ENCODE measurements around the gene BHMT2.

BHMT2 gene, protein sequence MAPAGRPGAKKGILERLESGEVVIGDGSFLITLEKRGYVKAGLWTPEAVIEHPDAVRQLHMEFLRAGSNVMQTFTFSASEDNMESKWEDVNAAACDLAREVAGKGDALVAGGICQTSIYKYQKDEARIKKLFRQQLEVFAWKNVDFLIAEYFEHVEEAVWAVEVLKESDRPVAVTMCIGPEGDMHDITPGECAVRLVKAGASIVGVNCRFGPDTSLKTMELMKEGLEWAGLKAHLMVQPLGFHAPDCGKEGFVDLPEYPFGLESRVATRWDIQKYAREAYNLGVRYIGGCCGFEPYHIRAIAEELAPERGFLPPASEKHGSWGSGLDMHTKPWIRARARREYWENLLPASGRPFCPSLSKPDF

DNA sequence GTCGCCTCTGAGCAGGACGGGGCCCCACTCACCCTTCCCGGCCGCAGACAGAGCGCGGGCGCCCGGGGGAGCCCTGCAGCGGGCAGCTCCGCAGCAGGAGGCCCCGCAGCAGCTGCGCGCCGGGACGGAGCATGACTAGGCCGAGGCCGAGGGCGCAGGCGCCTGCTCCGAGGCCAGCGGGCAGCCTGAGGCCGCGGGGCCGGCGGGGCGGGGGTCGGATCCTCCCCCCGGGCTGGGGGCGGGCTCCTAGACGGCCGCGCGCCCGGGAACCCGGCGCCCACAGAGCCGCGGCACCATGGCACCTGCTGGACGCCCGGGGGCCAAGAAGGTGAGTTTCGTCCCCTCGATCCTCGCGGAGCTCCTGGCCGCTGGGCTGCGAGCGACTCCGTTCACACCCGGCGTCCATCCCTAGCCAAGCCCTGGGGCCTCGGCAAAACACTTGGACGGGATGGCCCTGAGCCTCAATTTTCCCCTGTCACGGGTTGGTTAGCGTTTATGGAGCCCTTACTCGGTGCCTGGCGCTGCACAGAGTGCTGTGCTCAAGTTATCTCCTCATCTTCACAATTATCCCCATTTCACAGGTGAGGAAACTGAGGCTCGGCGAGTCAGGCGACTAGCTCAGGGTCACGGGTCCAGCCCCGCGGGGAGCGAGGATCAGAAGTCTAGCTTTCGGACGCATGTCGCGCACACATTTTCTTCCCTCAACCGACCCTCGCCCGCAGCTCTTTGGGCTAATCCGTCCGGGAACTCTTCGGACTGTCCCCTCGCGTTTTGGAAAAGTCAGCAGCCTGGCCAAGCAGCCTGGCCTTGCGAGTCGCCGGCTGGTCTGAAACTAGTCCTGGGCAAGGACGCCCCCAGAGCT, at the start of gene BHMT2, which contains the start of gene DMGDH:
TSS of gene BHMT2 (plus strand) at position 280 of the 862 bp plus-strand sequence. CDS start at position 296, 16 bp downstream.
TSS of gene DMGDH (minus strand) at position 187 of the 862 bp plus-strand sequence. CDS start at position 133, 54 bp downstream.
- no peak for DNase-seq (ENCODE audit: low read depth in 3 of 3)

DNA sequence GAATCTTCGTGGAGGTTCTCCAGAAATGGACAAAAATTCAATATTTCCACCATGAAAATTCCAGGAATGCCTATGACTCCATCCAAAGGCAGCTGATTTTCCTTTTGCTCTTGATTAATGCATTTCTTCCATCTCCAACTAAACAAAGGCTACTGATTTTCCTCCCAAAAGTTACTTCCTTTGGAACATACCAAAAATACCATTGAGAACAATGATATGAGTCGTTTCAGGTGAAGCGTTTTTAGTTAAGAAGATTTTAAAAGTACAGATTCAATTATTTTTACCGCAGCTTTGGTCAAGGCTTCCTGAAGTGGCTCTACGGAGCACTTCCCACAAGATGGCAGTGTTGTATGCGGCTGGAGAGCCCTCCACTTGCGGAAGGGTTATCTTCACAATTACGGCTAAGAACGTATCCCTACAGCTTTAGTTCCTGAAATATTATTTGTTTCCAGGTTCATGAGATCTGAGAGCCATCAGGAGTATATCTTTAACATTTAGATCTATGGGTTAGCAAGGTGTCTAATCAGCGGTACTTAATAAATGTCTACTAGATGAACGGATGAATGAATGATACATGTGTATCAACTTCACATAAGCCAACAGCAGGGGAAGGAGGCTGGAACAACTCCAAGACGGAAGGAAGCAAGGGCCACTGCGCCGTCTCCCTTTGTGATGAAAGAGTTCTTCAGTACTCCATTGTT, 48.6 kb upstream of the BHMT2 start:
- peak; percentile 7 to 36 (median 11) for DNase-seq (ENCODE audit: low read depth in 3 of 3)

DNA sequence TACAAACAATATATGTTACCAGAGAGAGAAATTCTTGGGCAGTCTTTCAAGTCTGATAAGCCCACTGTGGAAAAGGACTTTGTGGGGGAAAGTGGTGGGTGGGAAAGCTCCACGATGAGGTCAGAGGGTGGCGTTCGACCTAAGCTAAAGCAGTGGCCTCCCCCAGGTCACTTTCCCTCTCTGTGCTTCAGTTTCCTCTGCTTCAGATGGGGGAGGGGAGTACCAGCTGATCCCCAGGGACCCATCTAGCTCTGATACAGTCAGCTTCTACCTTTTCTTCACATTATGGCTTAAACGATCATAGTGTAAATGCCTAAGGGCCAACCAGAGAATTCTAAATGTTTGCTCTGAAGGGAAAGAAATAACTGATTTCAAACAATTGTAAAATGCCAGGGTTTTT, 47.8 kb upstream of the BHMT2 start:
- no peak for DNase-seq (ENCODE audit: low read depth in 3 of 3)

DNA sequence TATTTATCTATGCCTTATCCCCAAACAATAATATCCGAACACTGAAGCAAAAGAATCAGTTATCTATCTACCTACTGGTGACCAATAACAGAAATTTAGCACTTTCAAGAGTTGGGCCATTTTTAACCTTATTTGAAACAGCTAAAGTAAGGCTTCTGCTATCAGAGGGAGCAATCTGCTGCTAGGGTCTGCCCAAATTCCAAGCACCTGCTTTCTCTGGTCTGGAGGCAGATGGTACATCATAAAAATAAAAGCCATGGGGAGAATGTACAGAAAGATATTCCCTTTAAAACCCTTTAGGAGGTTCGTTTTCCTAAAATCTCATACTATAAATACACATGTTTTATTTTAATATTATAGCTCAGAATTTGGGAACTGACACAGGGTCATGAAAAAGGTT, 46.8 kb upstream of the BHMT2 start:
- DNase-seq (ENCODE audit: low read depth in 3 of 3): no peak

DNA sequence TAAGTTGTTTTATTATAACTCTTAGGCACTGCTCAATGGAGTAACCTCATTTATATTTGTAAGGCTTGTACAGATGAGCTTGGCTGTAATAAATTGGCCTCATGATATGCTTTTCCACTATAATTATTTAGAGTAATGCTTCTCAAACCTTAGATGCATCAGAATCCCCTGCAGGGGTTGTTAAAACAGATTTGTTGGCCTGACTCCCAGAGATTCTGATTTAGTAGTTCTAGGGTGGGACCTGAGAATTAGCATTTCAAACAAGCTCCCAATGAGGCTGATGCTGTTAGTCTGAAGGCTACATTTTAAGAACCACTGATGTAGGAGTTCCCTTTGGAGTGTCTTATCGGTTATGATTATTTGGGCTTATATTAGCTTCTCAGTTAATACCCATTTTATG, 46.2 kb upstream of the BHMT2 start:
- no peak for DNase-seq (ENCODE audit: low read depth in 3 of 3)

DNA sequence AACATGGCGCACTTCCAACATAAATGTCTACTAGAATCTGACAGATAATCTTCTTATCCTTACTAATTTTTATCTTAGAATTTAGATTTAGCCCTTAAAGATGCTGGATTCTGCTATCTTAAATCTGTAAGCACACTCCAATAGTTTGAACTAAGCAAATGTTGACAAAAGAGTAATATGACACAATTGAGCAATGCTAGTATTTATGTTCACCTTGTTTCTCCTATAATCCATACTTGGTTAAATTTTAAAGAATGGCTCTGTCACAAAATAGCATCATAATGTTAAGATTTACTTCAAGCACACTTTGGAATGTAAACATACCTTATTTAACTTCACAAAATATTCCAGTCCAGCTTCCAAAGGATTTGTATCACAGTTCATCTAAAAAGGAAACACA, 45.6 kb upstream of the BHMT2 start:
- DNase-seq (ENCODE audit: low read depth in 3 of 3): no peak

DNA sequence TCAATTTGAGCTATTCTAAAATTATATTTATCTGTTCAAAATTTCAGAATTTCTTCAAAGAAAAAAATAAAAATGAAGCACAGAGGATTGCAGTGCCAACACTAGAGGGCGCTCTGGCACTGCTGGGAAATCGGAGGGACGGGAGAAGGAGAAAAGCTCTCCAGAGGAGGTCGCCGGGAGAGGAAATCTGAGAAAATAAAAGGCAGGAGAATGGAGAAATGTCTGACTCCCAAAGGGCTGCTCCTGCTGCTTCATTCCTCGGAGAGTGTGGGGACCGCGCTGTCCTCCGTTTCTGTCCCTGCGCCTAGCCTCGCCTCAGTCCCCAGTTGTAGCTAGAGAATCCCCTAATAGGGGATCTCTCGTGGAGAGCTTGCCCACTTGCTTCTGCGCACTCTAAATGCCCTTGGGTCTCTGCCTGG, 44.5 kb upstream of the BHMT2 start:
- peak; percentile 5 to 37 (median 33) for DNase-seq (ENCODE audit: low read depth in 3 of 3)

DNA sequence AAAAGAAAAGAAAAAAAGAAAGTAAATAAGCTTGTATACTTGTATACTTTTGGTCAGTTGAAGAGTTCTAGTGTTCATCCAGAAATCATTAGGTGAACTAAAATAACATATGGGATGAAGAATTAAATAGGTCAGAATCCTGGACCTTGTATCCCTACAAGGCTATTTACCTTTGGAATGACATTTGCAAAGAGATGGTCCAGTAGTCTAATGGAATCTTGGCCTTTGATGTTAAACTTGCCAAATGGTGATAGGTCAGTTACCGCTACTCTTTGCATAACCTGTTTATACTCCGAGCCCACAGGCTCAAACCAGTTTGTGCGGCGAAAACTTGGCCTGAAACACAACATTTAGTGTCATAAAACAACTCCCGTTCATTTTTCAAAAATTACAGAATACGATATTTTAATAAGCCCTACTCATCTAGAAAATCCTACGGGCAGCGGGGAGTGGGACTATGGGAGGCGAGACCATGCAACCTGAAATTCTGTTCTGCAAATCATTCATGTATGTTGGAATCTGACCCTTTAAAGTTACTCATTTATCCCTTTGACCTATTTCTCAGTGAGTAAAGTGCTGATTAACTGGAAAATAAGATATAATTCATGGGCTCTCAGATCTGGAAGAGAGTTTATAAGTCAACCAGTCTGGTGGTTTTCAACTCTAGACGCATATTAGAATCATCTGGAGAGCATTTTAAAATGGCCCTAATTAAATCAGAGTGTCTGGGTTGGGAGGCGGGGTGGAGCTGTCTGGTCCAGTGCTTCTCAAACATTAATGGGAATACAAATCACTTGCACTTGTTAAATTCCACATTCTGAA, 38.7 kb upstream of the BHMT2 start:
- no peak for DNase-seq (ENCODE audit: low read depth in 3 of 3)

DNA sequence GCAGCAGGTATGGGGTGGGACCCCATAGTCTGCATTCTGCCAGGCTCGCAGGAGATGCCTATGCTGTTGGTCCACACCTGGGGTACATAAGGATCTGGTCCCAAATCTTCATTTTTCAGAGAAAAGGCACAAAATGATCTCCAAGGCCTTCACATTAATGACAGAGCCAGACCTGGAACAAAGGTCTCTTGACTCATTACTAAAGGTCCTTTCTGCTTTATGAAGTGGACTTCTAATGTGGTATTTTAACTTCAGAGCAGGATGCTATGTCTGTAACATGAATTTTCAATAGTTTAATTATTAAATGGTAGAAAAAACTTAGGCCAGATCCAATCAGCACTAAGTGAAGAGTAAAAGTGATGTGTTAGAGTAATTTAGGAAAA, 38.1 kb upstream of the BHMT2 start:
- no peak for DNase-seq (ENCODE audit: low read depth in 3 of 3)

DNA sequence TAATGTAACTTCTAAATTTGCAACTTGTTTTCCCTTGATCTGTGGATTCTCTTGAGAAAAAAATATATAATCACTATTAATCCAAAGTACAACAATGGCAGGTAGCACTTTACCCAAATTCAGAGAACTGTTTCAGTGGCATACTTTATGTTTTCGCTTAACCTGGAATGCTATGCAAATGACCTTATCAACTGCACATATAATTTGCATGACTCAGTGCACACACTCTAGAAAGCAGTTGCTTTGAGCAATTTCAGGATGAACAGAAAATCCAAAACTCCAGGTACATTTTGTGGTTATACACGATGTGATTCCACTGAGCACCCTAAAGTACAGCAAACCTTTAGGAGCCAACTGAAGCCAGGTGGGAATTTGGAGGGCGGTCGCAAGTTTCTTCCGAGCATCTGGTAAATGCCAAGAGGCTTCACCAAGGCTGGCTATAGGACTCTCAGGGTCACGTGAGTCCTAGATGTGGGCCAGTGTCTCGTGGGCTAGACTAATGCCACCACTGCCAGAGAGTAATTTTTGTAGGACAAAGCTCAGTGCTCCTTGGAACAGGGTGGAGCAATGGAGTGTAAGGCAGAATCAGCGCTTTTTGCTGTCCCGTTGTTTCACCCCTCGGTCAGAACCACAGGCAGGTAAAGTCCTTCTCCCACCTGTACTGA, 37.4 kb upstream of the BHMT2 start:
- DNase-seq (ENCODE audit: low read depth in 3 of 3): no peak

DNA sequence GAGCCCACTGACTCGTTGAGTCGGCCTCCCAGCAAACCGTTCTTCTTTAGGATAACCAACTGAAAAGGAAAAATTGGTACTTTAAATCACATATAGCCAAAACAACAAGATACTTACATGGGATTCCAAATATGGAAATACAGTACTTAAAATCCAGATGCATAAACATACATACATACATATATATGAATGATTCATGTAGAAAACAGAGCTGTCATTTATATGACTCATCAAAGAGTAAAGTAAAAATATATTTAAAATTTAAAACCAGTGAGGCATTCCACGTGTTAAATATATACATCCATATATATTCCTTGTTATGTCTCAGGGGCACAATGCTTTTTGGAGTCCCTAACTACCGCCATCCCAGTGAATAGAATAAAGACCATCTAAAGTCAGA, 36.8 kb upstream of the BHMT2 start:
- DNase-seq (ENCODE audit: low read depth in 3 of 3): no peak

DNA sequence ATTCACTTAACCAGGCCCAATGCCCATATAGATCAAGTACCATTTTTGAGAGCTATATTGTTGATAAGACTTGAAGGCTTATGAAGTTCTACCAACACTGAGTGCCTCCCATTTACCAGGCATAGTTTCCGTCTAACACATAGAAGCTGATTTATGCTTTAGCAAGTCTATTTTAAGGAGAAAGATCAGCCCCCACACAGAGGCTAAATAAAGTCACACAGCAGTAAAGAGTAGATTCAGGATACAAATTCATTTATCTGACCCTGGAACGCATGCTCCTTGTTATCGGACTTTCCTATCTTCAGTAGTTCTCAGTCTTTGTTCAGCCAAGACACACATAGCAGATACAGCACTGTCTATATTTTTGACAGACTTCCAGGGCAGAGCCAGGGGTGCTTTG, 34.3 kb upstream of the BHMT2 start:
- DNase-seq (ENCODE audit: low read depth in 3 of 3): no peak

DNA sequence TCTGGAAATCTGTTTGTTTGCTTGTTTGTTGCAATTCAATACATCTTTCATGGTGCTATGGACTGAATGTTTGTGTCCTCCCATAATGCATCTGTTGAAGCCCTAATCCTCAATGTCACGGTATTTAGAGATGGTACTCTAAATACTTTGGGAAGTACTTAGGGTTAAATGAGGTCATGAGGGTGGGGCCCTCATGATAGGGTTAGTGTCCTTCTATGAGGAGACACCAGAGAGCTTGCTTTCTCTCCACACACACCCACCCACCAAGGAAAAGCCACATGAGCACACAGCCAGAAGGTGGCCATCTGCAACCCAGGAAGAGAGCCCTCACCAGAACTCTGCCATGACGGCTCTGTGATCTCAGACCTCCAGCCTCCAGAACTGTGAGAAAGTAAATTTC, 32.8 kb upstream of the BHMT2 start:
- DNase-seq (ENCODE audit: low read depth in 3 of 3): no peak

DNA sequence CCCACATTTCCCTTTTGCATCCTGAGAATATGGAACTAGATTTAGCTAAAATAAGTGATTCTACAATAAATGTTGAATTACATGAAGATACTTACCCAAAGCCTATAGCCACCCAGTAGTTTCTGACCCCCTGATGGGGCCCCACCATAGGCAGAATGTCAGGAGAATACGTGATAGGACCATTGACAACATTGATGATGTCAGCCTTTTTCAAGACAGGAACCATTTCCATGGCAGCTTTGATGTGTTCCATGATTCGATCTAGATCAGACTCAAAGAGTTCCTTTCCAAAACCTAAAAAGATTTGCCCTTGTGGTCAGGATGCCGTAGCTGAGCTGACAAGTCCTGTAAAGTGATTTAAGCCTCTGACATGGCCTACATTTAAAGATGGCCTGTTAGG, 27.4 kb upstream of the BHMT2 start:
- DNase-seq (ENCODE audit: low read depth in 3 of 3): no peak

DNA sequence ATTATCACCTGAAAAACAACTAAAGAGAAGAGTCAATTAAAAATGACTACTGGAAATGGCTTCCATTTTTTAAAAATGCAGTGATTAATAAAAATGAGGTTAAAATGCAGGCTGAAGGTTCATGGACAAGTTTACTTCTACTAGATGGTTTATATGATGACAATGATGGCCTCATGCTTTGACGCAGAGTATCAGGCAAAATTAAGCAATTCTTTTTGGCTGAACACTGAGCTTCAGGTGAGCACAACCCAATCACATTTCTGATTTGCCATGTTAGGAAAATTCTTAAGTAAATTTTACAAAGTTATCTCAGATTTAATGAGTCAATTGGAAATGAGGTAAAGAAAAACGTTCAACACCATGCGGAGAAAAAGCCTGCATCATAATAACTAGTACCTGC, 22.4 kb upstream of the BHMT2 start:
- no peak for DNase-seq (ENCODE audit: low read depth in 3 of 3)

DNA sequence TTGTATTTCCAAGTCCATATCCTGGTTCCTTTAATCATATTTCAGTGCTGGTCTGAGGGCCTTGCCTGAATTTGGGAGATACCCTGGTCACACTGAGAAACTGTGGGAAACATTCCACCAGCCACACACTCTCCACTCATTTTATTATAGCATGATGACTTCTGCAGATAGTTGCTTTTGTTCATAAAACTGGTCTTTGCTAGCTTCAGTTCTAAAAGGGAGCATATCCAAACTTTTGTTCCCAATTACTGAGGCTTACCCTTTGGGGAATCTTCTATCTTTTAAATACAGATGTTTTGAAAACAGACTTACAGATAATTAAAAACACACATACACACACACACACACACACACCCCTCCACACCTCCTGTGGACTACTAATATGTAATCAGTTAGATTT, 21.1 kb upstream of the BHMT2 start:
- no peak for DNase-seq (ENCODE audit: low read depth in 3 of 3)

DNA sequence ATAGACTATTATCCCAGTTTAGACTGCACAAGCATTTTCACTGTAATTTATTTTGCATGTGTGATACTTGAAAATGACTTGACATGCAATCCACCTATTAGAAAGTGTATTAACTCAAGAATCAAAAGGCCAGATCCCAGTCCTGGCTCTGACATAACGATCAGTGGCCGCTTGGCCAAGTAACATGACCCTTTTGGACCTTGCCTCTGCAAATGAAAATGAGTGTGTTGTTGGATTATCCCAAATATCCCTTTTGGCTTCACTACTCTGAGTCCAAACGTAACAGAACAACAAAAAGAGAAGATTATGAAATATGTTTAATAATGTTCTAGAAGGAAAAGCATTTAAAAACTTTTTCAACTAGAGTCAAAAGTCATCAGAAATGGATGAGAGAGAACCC, 19.1 kb upstream of the BHMT2 start:
- no peak for DNase-seq (ENCODE audit: low read depth in 3 of 3)

DNA sequence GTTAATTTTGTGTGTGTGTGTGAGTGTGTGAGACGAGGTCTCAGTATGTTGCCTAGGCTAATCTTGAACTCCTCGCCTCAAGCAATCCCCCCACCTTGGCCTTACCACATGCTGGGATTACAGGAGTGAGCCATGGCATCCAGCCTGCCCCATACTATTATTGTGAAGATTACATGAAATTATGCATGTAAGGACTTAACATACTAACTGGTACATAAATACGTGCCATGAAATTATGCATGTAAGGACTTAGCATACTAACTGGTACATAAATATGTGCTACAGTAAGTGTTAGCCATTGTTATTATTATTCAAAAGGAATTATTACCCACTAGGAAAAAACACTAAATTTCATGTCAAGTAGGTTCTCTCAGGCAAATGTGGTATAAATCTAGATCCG, 16.2 kb upstream of the BHMT2 start:
- DNase-seq (ENCODE audit: low read depth in 3 of 3): no peak

DNA sequence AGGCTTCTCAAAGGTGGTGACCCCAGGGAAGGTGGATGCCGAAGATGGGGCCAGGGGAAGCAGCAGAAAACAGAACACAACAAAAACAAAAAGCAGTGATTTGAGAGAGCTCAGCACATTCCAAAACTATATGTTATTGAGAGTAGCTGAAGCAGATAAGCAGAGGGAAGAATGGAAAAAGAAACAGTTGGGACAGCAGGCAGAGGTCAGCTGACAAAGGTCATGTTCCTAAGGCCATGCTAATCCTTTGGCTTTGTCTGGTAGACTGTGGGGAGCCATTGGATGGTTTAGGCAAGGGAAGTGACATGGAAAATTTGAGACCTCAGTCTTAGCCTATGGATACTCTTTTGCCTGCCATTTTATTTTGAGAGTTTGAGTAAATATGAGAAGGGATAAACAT, 14.6 kb upstream of the BHMT2 start:
- no peak for DNase-seq (ENCODE audit: low read depth in 3 of 3)

DNA sequence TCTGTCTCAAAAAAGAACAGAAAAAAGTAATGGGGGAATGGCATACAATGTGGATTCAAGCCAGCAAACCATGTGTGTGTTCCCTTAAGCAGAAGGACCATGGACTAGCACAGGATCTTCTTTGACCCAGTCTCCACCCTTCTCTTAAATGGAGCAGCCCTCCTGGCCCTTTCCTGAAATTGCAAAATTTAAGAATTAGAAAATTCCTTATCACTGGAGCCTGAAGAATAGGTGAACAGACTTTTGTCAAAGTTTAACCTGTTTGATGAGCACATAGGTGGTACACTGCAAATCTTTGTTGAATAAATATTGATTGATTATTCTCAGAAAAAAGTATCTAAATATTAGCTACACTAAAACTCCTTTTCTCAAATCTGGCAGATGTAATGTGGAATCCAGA, 12.7 kb upstream of the BHMT2 start:
- no peak for DNase-seq (ENCODE audit: low read depth in 3 of 3)

DNA sequence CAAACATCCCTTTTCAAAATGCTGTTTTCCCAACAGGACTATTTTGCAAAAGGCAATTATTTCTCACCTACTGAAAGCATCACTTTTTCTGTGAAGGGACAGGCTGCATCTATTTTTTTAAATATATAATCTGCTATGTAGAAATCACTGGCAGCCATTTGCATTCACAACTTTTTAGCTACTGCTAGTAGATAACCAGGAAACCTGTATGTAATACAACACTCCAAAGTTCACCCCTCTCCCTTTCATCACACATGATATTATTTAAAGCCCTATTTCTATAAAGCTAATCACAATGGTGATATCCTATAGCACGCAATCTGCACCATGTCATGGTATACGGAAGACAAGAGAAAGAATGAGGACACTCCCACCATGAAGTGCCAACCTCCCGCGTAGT, 9.9 kb upstream of the BHMT2 start:
- no peak for DNase-seq (ENCODE audit: low read depth in 3 of 3)

All from stimulated activated CD4-positive, alpha-beta T cell treated with anti-CD3 and anti-CD28 coated beads, TNF-alpha, amount 100 ng/mL, for 48 hours (primary cell).